PC-9 (cell line): ENCODE measurements around the gene PEX7. TPM values are rescaled to one million over a fixed set of nuclear protein-coding genes. Genes with fewer than 3 reads are reported as not detected.

Source experiments
- BruUV-seq: library from RNA; stranded (reverse); fragments of 400-500 nt; replicated peaks from 2 replicates; lab custom pipeline; 2021; lab: Mats Ljungman, UMichigan
- CTCF ChIA-PET: fragments of 300-600 bp; sonication (Branson Sonifier 250); formaldehyde crosslinking; loops from one replicate; lab custom pipeline; 2022; ENCODE audit warnings: antibody characterized with exemption; lab: Charles Lee
- POLR2A ChIA-PET: fragments of 300-600 bp; sonication (Branson Sonifier 250); formaldehyde crosslinking; loops from one replicate; lab custom pipeline; 2022; ENCODE audit warnings: antibody characterized with exemption; ENCODE audit not compliant: unreplicated experiment; lab: Charles Lee
- DNase-seq, 2 experiments: peaks; one replicate each; pipeline versions ENCODE4 v3.0.0 to v3.0.0-alpha.2; 2015 to 2022; ENCODE audit warnings: mixed read lengths in 1 of 2
- H2AFZ ChIP-seq: fragments of 200-600 bp; sonication (generic); 2 replicates; pipeline ENCODE4 v1.8.1; 2017; ENCODE audit warnings: antibody characterized with exemption
- H3F3A ChIP-seq: fragments of 200-600 bp; sonication (generic); 2 replicates; pipeline ENCODE4 v1.8.1; 2017; ENCODE audit warnings: antibody characterized with exemption, mild to moderate bottlenecking, low read depth; ENCODE audit not compliant: insufficient read depth
- H3K27ac ChIP-seq: fragments of 200-600 bp; sonication (generic); 2 replicates; pipeline ENCODE4 v1.6.1; 2016; ENCODE audit warnings: mixed run types
- H3K27me3 ChIP-seq: fragments of 200-600 bp; sonication (generic); 2 replicates; pipeline ENCODE4 v1.6.1; 2016; ENCODE audit warnings: low read depth, mixed run types; ENCODE audit not compliant: insufficient read depth
- H3K36me3 ChIP-seq: fragments of 200-600 bp; sonication (generic); 2 replicates; pipeline ENCODE4 v1.6.1; 2016; ENCODE audit warnings: low read depth, mixed run types
- H3K4me1 ChIP-seq: fragments of 200-600 bp; sonication (generic); replicated peaks from 2 replicates; pipeline ENCODE4 v1.6.1; 2016; ENCODE audit warnings: mixed run types; ENCODE audit not compliant: insufficient read depth
- H3K4me2 ChIP-seq: fragments of 200-600 bp; sonication (generic); 2 replicates; pipeline ENCODE4 v1.6.1; 2017; ENCODE audit warnings: mixed run types
- H3K4me3 ChIP-seq: fragments of 200-600 bp; sonication (generic); 2 replicates; pipeline ENCODE4 v1.6.1; 2016; ENCODE audit warnings: mixed run types
- H3K79me2 ChIP-seq: fragments of 200-600 bp; sonication (generic); 2 replicates; pipeline ENCODE4 v1.6.1; 2017; ENCODE audit warnings: low read depth, mixed run types
- H3K9me2 ChIP-seq: fragments of 200-600 bp; sonication (generic); 2 replicates; pipeline ENCODE4 v1.8.1; 2017; ENCODE audit warnings: mild to moderate bottlenecking; ENCODE audit not compliant: insufficient read depth
- H3K9me3 ChIP-seq: fragments of 200-600 bp; sonication (generic); 2 replicates; pipeline ENCODE4 v1.8.1; 2016; ENCODE audit warnings: low read depth; ENCODE audit not compliant: insufficient read depth
- H4K20me1 ChIP-seq: fragments of 200-600 bp; sonication (generic); 2 replicates; pipeline ENCODE4 v1.8.1; 2017; ENCODE audit not compliant: insufficient read depth
- EZH2 ChIP-seq: fragments of 200-600 bp; sonication (generic); IDR thresholded peaks from 2 replicates; pipeline ENCODE4 v1.8.0; 2017; ENCODE audit warnings: antibody characterized with exemption, low read depth
- intact Hi-C: fragments of 100-400 bp; cut with micrococcal nuclease; formaldehyde crosslinking; loops from one replicate; pipeline ENCODE4 v1.10.0; 2022; ENCODE audit not compliant: unreplicated experiment
- total RNA-seq: library from RNA; stranded (reverse); gene quantifications from 2 replicates; pipeline ENCODE4 v1.2.3, GENCODE V29; 2021
- TF ChIP-seq, protein P1 (sequence below): fragments of 200-600 bp; sonication (generic); conservative IDR thresholded peaks from 2 replicates; pipeline ENCODE4 v1.6.1; 2017; ENCODE audit warnings: mixed run types, antibody characterized with exemption, mild to moderate bottlenecking, moderate library complexity

Gene PEX7
- total RNA-seq, 1 experiment from 2014 or later = 5.6 TPM

DNA sequence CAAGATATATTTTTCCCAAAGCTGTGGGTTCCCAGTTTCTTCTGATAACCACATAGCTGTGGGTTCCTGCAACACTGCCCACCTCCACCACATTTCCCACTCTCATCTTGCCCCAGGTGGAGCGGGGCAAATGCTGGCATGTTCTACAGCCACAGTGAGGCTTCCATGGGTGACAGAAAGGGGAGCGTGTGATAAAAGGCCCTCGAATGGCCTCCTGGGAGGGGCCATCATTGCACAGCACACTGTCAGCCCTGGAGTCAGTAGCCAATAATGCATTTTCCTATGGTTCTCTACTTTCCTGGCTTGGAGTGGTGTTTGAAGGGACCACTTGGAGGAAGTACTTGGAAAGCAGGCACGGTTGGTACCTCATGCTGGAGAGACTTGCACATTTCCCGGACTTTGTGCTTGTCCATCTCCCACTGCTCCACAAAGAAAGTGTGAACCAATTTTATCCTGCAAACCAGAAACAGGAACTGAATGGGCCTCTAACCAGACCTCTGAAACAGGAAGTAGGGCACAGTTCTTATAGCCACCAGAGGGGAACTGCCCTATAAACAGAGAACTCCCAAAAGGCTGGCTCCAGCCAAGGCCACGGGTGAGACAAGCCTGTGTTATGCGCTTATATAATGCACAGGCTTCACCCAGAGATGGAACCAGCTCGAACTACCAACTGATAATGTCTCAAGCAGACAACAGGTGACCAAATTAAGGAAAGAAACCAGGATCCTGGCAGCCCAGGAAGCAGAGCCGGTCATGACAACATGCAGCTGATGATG, 38.7 kb upstream of the PEX7 start:
- Histone ChIP-seq H3K79me2 (peaks cover 89% of the 10 kb centered on the region), H3K36me3 (peaks cover 32% of the 10 kb centered on the region; the same call in 1 of the 2 replicates), H3K9me2 (no peaks in the 10 kb centered on the region), H3K27ac (peak overlapping the region; percentile 84), H3K4me1 (peaks cover 84% of the 10 kb centered on the region), H3K9me3 (no peaks in the 10 kb centered on the region; the same call in 1 of the 2 replicates), H3F3A (peaks cover 38% of the 10 kb centered on the region), H4K20me1 (no peaks in the 10 kb centered on the region), H2AFZ (no peak overlapping the region), H3K4me2 (peak overlapping the region; percentile 55; the same call in 1 of the 2 replicates), H3K4me3 (no peak overlapping the region), H3K27me3 (no peaks in the 10 kb centered on the region)
- BruUV-seq = no TSS peak
- DNase-seq = no peak
- intact Hi-C loops = no loop called here
- ChIA-PET POLR2A (no interaction called here), CTCF (no interaction called here)
- TF ChIP-seq, protein P1, sequence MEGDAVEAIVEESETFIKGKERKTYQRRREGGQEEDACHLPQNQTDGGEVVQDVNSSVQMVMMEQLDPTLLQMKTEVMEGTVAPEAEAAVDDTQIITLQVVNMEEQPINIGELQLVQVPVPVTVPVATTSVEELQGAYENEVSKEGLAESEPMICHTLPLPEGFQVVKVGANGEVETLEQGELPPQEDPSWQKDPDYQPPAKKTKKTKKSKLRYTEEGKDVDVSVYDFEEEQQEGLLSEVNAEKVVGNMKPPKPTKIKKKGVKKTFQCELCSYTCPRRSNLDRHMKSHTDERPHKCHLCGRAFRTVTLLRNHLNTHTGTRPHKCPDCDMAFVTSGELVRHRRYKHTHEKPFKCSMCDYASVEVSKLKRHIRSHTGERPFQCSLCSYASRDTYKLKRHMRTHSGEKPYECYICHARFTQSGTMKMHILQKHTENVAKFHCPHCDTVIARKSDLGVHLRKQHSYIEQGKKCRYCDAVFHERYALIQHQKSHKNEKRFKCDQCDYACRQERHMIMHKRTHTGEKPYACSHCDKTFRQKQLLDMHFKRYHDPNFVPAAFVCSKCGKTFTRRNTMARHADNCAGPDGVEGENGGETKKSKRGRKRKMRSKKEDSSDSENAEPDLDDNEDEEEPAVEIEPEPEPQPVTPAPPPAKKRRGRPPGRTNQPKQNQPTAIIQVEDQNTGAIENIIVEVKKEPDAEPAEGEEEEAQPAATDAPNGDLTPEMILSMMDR = no peak
- TF ChIP-seq EZH2 = no peak

DNA sequence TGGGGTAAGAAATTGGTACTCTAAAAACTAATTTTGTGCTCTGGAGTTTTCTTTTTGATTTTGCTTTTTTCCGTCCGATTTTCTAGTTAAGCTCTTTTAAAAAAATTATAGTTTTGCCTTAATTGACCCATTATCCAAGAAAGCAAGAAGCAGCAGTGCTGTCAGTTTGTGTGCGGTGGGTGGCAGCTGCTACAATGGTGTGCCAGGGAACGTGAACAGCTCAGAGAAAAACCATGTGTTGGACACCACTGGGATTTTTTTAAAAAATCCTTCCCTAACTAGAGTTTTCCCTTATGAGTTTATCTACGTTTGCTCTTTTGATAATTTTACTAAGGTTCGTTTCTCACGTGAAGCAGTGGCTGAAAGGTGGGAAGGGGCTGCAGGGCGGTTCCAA, 38.1 kb upstream of the PEX7 start:
- ChIA-PET POLR2A (no interaction called here), CTCF (no interaction called here)
- intact Hi-C loops = no loop called here
- H3K79me2 ChIP-seq = peaks cover 90% of the 10 kb centered on the region
- peak overlapping the region; percentile 84; the same call in 1 of the 2 replicates for H3K27ac ChIP-seq
- H3K4me1 ChIP-seq = peaks cover 90% of the 10 kb centered on the region
- no TSS peak for BruUV-seq
- peaks cover 42% of the 10 kb centered on the region for H3F3A ChIP-seq
- no peaks in the 10 kb centered on the region for H3K27me3 ChIP-seq
- TF ChIP-seq, protein P1 = no peak
- no peak for TF ChIP-seq EZH2
- H3K9me3 ChIP-seq = no peaks in the 10 kb centered on the region; the same call in 1 of the 2 replicates
- DNase-seq = no peak
- H4K20me1 ChIP-seq = no peaks in the 10 kb centered on the region
- no peaks in the 10 kb centered on the region for H3K9me2 ChIP-seq
- 0 out of 2 replicates have a peak overlapping the region, but pooled peaks have one; percentile 55 for H3K4me2 ChIP-seq
- no peak overlapping the region for H3K4me3 ChIP-seq
- H2AFZ ChIP-seq = no peak overlapping the region
- H3K36me3 ChIP-seq = peaks cover 37% of the 10 kb centered on the region; the same call in 1 of the 2 replicates

DNA sequence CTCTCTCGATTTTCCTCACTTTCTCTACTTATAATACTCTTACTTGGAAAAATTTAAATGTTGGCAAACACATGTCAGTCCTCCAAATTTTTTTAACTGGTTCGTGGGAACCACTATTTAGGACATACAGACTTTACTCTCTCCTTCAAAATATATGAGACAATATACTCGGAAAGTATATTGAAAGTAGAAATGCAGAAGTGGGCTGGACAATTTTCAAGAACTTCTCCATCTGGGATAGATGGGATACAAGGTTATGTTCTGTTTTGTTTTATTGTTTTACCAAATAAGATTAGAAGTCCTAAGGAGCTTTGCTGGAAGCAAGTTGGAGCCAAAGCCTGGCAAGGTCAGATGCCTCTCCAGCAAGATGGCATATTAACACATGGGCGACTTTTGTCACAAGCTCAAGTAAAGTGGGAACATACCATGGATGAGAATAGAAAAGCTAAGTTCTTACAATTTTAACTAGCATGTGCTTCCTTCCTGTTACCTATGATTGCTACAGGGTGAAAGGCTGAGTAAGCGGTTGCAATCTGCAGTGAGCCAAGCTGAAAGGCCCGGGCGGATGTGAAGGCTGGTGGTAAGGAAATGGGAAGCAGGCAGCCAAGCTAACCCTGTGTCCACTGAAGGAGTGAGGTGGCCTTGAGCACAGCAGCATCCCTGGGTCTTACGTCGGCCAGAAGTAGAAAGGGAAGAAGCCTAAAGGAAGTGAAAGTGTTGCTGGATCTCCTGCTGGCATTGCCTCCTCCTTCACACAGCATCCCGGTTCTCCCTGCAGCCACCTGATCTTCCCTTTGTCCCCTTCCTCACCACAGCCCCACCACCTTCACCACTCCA, 37.3 kb upstream of the PEX7 start:
- no TSS peak for BruUV-seq
- TF ChIP-seq EZH2 = no peak
- TF ChIP-seq, protein P1 = no peak
- H3K9me2 ChIP-seq = no peaks in the 10 kb centered on the region
- H3F3A ChIP-seq = peaks cover 43% of the 10 kb centered on the region
- intact Hi-C loops = no loop called here
- peaks cover 95% of the 10 kb centered on the region for H3K4me1 ChIP-seq
- H3K9me3 ChIP-seq = no peaks in the 10 kb centered on the region; the same call in 1 of the 2 replicates
- H2AFZ ChIP-seq = no peak overlapping the region
- H3K27ac ChIP-seq = no peak overlapping the region
- ChIA-PET CTCF (no interaction called here), POLR2A (interaction anchor here (0.5 kb wide), 1 partner anchor 97 kb away, joined by 4 read pairs; no protein-coding TSS in a partner anchor)
- peaks cover 38% of the 10 kb centered on the region; the same call in 1 of the 2 replicates for H3K36me3 ChIP-seq
- peaks cover 90% of the 10 kb centered on the region for H3K79me2 ChIP-seq
- H4K20me1 ChIP-seq = no peaks in the 10 kb centered on the region
- H3K27me3 ChIP-seq = no peaks in the 10 kb centered on the region
- 0 out of 2 replicates have a peak overlapping the region, but pooled peaks have one; percentile 2 for H3K4me2 ChIP-seq
- no peak overlapping the region for H3K4me3 ChIP-seq
- DNase-seq = no peak
